Activated B cell treated with CpG ODN at 0.5 μM for 24 hours (primary cell): Measurements from ENCODE around the gene MICU1. TPM values are rescaled to one million over a fixed set of nuclear protein-coding genes. Genes with fewer than 3 reads are reported as not detected.

Source experiments
- total RNA-seq: library from RNA; stranded (reverse); gene quantifications from 2 replicates; pipeline ENCODE4 v1.2.3, GENCODE V29; 2022

The MICU1 gene
- total RNA-seq, 1 donor from 2014 or later: 27.4 TPM

Other genes with a start within 250 kb of the MICU1 start
- gene MCU, start 66.1 kb upstream of the MICU1 start, total RNA-seq: 13.8 and 15.5 TPM in 2 replicates